Measurements from ENCODE around the gene NOXA1.
"Not testable (repeated sequence)": the region's sequence is repeated elsewhere in the genome, so short reads cannot be mapped to it uniquely, and the experiment has no call there.

Gene NOXA1

DNA sequence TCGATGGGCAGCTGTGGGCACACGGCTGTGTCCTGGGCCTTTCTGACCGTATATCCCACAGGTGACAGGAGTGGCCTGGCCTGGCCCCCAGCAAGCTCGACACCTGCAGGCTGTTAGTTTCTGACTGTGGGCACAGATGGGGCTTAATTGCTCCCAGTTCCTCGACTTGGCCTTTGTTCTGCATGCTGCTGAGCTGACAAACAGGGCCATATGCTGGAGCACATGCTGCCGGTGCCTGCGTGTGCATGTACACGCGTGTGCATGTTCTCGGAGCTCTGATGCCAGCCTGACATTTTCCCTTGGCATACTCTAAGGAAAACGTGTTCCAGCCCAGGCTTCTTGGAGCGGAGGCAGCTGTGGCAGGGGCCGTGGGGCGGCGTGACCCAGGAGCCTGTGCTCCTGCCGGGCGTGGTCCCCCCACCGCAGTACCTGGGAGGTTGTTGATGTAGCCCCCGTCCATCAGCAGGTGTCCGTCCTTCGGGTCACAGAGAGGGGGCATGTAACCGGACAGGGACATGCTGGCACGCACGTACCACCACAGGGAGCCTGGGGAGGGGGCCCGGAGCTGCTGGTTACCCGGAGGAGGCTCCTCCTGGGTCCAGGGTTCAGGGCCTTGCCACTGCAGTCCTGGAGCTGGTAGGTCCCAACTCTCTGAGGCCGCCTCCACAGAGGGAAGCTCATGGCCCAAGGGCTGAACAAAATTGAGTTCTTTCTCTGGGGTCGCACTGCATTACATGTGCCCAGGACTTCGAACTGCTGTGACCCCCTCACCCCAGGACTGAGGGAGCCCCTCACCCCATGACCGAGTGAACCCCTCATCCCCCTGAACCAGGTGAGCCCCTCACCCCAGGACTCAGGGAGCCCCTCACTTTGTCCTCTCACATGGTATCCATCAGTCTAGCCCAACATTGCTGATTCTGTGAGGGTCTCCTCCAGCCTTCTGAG lies 40.1 kb downstream of the NOXA1 start:
- in situ Hi-C loops (cut with MboI; ENCODE audit: low sequenced_read_pairs): no loop called here

DNA sequence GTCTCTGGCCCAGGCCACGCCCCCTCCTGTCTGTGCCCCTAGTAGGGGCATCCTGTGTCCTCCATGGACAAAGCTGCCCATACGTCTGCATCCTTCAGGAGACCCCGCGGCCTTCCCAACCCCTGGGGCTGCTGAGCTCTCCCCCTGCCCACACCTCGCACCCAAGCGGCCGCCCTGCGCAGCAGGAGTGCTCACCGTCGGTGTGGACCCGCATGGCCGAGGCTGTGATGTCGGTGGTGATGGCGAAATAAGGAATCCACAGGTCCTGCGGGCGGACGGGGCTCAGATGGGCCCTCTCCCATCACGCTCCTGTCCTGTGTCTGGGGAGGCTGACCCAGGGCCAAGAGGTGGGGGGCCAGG lies 40.7 kb downstream of the NOXA1 start:
- in situ Hi-C loops (cut with MboI; ENCODE audit: low sequenced_read_pairs): no loop called here

DNA sequence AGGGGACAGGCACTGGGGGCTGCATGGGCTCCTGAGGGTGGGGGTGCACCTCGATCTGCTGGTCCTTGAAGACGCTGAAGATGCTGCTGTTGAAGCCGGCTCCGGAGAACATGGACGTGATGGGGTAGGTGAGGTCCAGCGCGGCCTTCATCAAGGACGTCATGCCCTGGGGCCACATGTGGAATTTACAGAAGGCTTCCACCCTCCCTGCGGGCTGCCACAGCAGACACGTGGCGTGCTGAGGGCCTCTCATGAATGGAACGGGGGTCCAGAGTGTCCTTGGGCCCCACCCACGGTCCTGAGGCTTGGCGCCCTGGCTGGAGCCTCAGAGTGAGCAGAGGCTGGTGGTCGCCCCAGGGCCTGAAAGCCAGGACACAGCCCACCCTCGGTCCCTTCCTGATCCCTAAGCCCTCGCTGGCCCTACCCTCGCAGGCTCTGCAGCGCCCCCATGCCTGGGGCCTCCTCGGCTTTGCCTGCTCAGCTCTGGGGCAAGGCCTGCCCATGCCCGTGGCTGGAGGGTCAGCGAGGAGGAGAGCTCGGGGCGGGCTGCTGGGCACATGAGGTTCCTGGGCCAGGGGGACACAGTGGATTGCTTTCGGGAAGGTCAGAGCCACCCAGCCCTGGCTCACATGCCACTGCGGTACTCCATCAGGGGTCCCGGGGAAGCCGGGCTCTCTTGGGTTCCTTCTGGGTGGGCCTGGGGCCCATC lies 41.3 kb downstream of the NOXA1 start:
- in situ Hi-C loops (cut with MboI; ENCODE audit: low sequenced_read_pairs): no loop called here

DNA sequence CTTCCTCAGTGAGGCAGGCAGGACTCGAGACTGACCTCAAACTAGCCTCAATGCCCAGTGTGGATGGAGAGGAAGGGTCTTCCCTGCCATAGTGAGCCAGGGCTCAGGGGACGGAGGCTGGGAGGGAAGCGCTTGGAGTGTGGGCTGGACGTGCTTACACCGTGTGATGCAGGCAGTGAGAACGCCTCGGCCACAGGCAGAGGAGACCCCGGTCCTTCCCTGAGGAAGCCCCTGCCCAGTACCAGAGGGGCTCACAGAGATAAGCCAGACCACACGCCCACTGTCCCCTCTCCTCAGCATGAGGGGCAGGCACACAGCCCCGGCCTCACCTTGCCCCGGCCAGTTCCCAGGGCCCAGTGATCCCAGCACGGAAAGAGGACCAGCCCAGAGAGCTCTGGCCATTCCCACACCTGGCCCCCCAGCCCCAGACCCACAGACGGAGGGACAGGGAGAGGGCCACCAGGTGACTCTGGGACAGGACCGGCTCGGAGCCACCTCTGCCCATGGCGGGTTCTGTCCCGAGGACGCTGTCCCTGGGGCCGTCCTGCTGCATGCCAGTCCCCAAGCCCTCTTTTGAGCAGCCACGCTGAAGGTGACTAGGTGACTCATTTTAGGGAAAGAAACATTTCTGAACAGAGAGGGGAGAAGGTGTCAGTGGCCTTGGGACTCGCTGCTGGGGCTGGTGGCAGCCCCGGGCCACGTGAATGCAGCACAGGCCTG lies 42.0 kb downstream of the NOXA1 start:
- in situ Hi-C loops (cut with MboI; ENCODE audit: low sequenced_read_pairs): no loop called here

- in situ Hi-C loops (cut with MboI; ENCODE audit: low sequenced_read_pairs): no loop called here
Observed at GRCh38 chr9:137465720-137466388, 42.7 kb downstream of the NOXA1 start.

DNA sequence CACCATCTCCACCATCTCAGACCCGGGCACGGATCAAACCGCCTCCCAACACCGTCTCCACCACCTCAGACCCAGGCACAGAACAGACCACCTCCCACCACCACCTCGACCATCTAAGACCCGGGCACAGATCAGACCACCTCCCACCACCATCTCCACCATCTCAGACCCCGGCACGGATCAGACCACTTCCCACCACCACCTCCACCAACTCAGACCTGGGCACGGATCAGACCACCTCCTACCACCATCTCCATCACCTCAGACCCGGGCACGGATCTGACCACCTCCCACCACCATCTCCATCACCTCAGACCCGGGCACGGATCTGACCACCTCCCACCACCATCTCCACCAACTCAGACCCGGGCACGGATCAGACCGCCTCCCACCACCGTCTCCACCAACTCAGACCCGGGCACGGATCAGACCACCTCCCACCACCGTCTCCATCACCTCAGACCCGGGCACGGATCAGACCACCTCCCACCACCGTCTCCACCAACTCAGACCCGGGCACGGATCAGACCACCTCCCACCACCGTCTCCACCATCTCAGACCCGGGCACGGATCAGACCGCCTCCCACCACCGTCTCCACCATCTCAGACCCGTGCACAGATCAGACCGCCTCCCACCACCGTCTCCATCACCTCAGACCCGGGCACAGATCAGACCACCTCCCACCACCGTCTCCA lies 43.3 kb downstream of the NOXA1 start:
- in situ Hi-C loops (cut with MboI; ENCODE audit: low sequenced_read_pairs): not testable (repeated sequence)

DNA sequence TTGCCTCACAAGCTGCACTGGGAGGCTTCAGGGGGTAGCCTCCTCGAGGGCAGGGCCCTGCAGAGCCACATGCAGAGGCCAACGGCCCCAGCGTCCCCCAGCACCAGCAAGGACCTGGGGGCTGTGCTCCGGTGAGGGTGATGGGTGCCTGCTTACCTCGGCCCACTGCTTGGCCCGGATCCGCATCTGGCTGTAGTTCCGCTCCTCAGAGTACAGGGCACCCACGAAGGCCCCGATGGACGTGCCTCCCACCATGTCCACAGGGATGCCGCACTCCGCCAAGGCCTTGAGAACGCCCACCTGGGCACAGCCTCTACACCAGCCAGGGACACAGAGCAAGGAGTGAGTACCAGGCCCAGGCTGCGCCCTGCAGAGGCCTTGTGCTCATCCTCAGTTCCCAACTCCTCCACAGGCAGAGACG lies 44.0 kb downstream of the NOXA1 start:
- in situ Hi-C loops (cut with MboI; ENCODE audit: low sequenced_read_pairs): no loop called here

DNA sequence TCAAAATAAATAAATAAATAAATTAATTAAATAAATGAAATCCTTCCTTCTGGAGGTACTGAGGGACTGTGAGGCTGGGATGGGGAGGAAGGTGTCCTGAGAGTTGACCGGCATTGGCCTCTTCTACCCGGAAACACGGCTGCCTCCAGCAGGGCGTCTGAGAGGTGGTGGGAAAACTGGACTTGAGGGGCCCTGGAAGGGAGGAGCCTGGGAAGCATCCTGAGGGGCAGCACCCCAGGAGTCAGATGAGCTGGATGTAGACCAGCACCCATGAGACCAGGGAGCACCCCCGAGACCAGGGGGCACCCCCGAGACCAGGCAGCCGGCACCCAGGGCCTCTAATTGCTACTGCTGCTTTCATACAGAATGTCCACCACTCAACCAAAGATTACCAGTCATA lies 44.7 kb downstream of the NOXA1 start:
- in situ Hi-C loops (cut with MboI; ENCODE audit: low sequenced_read_pairs): no loop called here

GRCh38 chr9:137470785-137471184 lies 47.6 kb downstream of the NOXA1 start:
- in situ Hi-C loops (cut with MboI; ENCODE audit: low sequenced_read_pairs): no loop called here

- in situ Hi-C loops (cut with MboI; ENCODE audit: low sequenced_read_pairs): no loop called here
Observed at GRCh38 chr9:137474271-137474670, 51.1 kb downstream of the NOXA1 start.

- in situ Hi-C loops (cut with MboI; ENCODE audit: low sequenced_read_pairs): no loop called here
Observed at GRCh38 chr9:137475666-137476065, 52.5 kb downstream of the NOXA1 start.

DNA sequence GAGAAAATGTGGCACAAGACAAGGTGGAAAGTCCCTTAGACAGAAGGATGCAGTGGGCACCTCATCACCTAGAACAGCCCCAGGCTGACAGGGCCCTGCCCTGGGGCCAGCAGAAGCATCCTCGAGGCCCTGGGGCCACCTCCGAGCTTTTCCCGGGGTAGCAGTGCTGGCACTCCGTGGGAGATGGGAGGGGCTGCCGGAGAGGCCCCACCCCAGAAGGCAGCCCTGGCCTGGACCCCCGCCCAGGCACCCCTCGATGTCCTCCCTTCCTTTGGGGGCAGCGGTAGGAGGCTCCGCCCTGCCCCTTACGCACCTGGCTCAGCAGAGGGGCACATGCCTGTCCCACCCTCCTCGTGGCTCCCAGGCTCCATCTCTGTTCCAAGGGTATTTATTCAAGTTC lies 53.7 kb downstream of the NOXA1 start:
- in situ Hi-C loops (cut with MboI; ENCODE audit: low sequenced_read_pairs): no loop called here

DNA sequence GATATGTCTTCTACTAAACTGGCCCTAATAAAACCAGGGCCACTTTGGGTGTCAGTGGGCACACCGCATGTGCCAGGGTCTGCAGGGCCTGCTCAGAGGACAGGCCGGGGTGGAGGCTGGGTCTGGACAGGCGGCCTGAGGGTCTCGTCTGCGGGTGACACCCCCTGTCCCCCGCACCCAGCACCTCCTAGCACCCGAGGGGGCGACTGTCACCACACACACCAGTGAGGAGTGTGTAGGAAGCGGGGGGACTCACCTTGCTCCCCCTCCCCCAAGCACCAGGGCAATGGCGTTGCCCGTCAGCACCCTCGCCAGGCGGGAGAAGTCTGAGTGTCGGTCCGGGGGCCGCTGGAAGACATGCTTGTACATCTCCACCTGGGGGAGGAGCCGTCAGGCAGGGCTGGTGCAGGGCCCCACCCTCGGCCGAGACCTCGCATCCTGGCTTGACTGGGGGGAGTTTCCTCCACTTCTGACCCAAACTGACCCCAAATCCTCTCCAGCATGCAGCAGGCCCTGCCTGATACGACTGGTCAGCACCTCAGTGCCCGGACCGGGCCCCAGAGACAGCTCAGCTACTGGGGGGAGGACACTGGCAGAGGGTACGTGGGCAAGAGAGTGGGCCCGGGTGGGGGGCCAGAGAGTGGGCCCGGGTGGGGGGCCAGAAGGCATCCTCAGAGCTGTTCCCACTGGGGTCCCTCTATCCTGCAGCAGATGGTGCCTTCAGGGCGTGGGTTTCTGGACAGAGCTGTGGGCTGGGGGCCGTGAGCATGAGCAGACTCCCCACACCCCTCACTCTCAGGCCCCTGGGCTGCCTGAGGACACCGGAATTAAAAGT lies 54.8 kb downstream of the NOXA1 start:
- in situ Hi-C loops (cut with MboI; ENCODE audit: low sequenced_read_pairs): no loop called here

DNA sequence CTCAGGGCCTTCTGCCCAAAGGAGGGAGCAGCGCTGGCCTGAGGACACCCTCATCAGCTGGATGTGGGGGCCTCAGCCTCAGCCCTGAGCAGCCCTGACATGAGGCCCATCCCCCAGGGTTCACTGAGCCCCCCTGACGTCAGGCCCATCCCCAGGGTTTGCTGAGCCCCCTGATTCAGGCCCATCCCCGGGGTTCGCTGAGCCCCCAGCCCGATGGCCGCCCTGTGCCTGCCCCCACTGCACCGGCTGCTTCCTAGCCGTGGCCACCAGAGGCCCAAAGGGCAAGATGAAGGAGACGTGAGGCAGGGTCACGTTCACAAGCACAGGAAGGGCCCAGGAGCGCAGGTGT lies 55.4 kb downstream of the NOXA1 start:
- in situ Hi-C loops (cut with MboI; ENCODE audit: low sequenced_read_pairs): no loop called here

- in situ Hi-C loops (cut with MboI; ENCODE audit: low sequenced_read_pairs): no loop called here
Observed at GRCh38 chr9:137478962-137479861, 56.0 kb downstream of the NOXA1 start.

GRCh38 chr9:137479892-137480685 lies 56.9 kb downstream of the NOXA1 start:
- in situ Hi-C loops (cut with MboI; ENCODE audit: low sequenced_read_pairs): no loop called here

DNA sequence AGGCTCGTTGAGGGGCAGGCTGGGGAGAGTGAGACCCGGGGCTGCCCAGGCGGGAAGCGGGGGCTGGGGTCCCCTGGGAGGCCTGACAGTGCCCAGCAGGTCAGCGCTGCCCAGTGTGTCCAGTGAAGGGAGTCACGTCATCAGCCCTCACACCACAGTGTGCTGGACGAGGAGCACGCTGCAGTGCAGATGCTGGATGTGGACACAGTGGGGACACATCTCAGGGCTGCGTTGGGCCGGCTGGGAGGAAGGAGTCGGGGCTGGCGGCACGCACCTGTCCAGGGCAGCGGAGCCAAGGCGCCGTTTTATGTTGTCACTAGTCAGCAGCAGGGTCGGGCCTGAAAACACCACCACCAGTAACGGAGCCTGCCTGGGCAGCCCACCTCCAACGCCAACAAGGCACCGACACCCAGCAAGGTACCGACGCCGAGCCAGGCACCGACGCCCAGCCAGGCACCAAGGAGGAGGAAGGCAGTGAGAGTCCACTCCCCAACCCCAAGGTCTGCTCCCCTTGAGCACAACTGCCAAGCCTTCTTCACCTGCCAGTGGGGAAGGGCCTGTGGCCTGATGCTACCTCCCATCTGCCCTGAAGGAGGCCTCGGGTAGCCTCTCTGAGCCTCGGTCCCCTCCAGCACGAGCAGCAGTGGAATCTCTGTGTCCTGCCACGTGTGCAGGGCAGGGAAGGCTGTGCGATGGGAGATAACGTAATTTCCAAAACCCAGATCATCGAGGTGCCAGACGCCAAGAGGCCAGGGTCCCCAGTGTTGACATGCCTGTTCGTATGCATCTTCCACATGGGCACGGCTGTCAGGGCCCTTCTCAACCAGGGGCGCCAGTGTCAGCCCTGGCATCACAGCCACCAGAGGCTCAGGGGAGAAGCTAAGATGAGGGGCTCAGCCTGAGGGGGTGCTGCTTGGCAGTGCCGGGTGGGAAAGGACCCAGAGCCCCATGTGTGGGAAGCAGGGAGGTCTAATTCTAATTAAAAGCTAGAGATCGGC lies 57.8 kb downstream of the NOXA1 start:
- in situ Hi-C loops (cut with MboI; ENCODE audit: low sequenced_read_pairs): no loop called here

All from HL-60/S4 (cell line).